ENCODE data around the gene TMEM101. TPM values are rescaled to one million over a fixed set of nuclear protein-coding genes. Genes with fewer than 3 reads are reported as not detected.

Gene TMEM101
- total and polyA plus RNA-seq, 2 of the 8 experiments (the other 6 are each of a cell fraction or from before 2014, with no cell fraction given), result 16.1 to 44.7 TPM

Small RNA genes lying within 50 kb of the gene (small RNA-seq; reads per million reads assigned to genes)
- gene RF00012 (ENCODE audit: insufficient read depth), result not detected

Other genes with a start within 250 kb of the TMEM101 start
- gene DUSP3, start 236.0 kb downstream of the TMEM101 start, total RNA-seq (2021; fragmentation: NEBNext Ultra II Directional; extraction: Animal tissue kit (Norgen Biotek cat#: 25700)), result 21.2 and 21.4 TPM in 2 replicates
- 15.1 and 19.9 TPM in 2 replicates for gene DUSP3, start 236.0 kb downstream of the TMEM101 start, polyA plus RNA-seq (2011; rRNA removed)
- 0.07 TPM in 1 of 2 replicates, not detected in the other for gene CFAP97D1, start 234.5 kb downstream of the TMEM101 start, total RNA-seq (2021; fragmentation: NEBNext Ultra II Directional; extraction: Animal tissue kit (Norgen Biotek cat#: 25700))
- 0.02 and 0.03 TPM in 2 replicates for gene CFAP97D1, start 234.5 kb downstream of the TMEM101 start, polyA plus RNA-seq (2011; rRNA removed)
- gene MPP3, start 181.8 kb downstream of the TMEM101 start, total RNA-seq (2021; fragmentation: NEBNext Ultra II Directional; extraction: Animal tissue kit (Norgen Biotek cat#: 25700)), result 5.5 and 6.1 TPM in 2 replicates
- 3.1 and 3.8 TPM in 2 replicates for gene MPP3, start 181.8 kb downstream of the TMEM101 start, polyA plus RNA-seq (2011; rRNA removed)
- gene CD300LG, start 167.8 kb downstream of the TMEM101 start, total RNA-seq (2021; fragmentation: NEBNext Ultra II Directional; extraction: Animal tissue kit (Norgen Biotek cat#: 25700)), result not detected in 2 replicates
- 0.06 and 0.14 TPM in 2 replicates for gene CD300LG, start 167.8 kb downstream of the TMEM101 start, polyA plus RNA-seq (2011; rRNA removed)
- gene MPP2, start 107.4 kb downstream of the TMEM101 start, total RNA-seq (2021; fragmentation: NEBNext Ultra II Directional; extraction: Animal tissue kit (Norgen Biotek cat#: 25700)), result 30.9 and 31.6 TPM in 2 replicates
- 33.5 and 34.1 TPM in 2 replicates for gene MPP2, start 107.4 kb downstream of the TMEM101 start, polyA plus RNA-seq (2011; rRNA removed)
- not detected in 2 replicates for gene PPY, start 72.5 kb downstream of the TMEM101 start, total RNA-seq (2021; fragmentation: NEBNext Ultra II Directional; extraction: Animal tissue kit (Norgen Biotek cat#: 25700))
- 0.26 TPM in 1 of 2 replicates, not detected in the other for gene PPY, start 72.5 kb downstream of the TMEM101 start, polyA plus RNA-seq (2011; rRNA removed)
- 0.42 and 0.93 TPM in 2 replicates for gene PYY, start 61.0 kb downstream of the TMEM101 start, total RNA-seq (2021; fragmentation: NEBNext Ultra II Directional; extraction: Animal tissue kit (Norgen Biotek cat#: 25700))
- 2.7 and 3.4 TPM in 2 replicates for gene PYY, start 61.0 kb downstream of the TMEM101 start, polyA plus RNA-seq (2011; rRNA removed)
- 5.1 TPM in 2 replicates for gene NAGS, start 10.3 kb downstream of the TMEM101 start, total RNA-seq (2021; fragmentation: NEBNext Ultra II Directional; extraction: Animal tissue kit (Norgen Biotek cat#: 25700))
- 4.0 and 4.4 TPM in 2 replicates for gene NAGS, start 10.3 kb downstream of the TMEM101 start, polyA plus RNA-seq (2011; rRNA removed)
- gene LSM12, start 51.7 kb upstream of the TMEM101 start, total RNA-seq (2021; fragmentation: NEBNext Ultra II Directional; extraction: Animal tissue kit (Norgen Biotek cat#: 25700)), result 118 and 142 TPM in 2 replicates
- gene LSM12, start 51.7 kb upstream of the TMEM101 start, polyA plus RNA-seq (2011; rRNA removed), result 51.6 and 69.8 TPM in 2 replicates
- 104 and 114 TPM in 2 replicates for gene G6PC3, start 55.8 kb upstream of the TMEM101 start, total RNA-seq (2021; fragmentation: NEBNext Ultra II Directional; extraction: Animal tissue kit (Norgen Biotek cat#: 25700))
- 343 and 436 TPM in 2 replicates for gene G6PC3, start 55.8 kb upstream of the TMEM101 start, polyA plus RNA-seq (2011; rRNA removed)
- gene HDAC5, start 108.7 kb upstream of the TMEM101 start, total RNA-seq (2021; fragmentation: NEBNext Ultra II Directional; extraction: Animal tissue kit (Norgen Biotek cat#: 25700)), result 48.5 and 54.0 TPM in 2 replicates
- 54.4 and 79.2 TPM in 2 replicates for gene HDAC5, start 108.7 kb upstream of the TMEM101 start, polyA plus RNA-seq (2011; rRNA removed)
- 18.8 and 19.4 TPM in 2 replicates for gene HROB, start 127.0 kb upstream of the TMEM101 start, total RNA-seq (2021; fragmentation: NEBNext Ultra II Directional; extraction: Animal tissue kit (Norgen Biotek cat#: 25700))
- gene HROB, start 127.0 kb upstream of the TMEM101 start, polyA plus RNA-seq (2011; rRNA removed), result 21.6 and 24.1 TPM in 2 replicates
- 0.19 TPM in 1 of 2 replicates, not detected in the other for gene ASB16, start 155.7 kb upstream of the TMEM101 start, total RNA-seq (2021; fragmentation: NEBNext Ultra II Directional; extraction: Animal tissue kit (Norgen Biotek cat#: 25700))
- gene ASB16, start 155.7 kb upstream of the TMEM101 start, polyA plus RNA-seq (2011; rRNA removed), result 0.05 and 0.09 TPM in 2 replicates
- gene TMUB2, start 172.0 kb upstream of the TMEM101 start, total RNA-seq (2021; fragmentation: NEBNext Ultra II Directional; extraction: Animal tissue kit (Norgen Biotek cat#: 25700)), result 15.7 and 18.5 TPM in 2 replicates
- gene TMUB2, start 172.0 kb upstream of the TMEM101 start, polyA plus RNA-seq (2011; rRNA removed), result 30.5 and 34.7 TPM in 2 replicates
- gene ATXN7L3, start 184.9 kb upstream of the TMEM101 start, total RNA-seq (2021; fragmentation: NEBNext Ultra II Directional; extraction: Animal tissue kit (Norgen Biotek cat#: 25700)), result 103 and 106 TPM in 2 replicates
- gene ATXN7L3, start 184.9 kb upstream of the TMEM101 start, polyA plus RNA-seq (2011; rRNA removed), result 53.7 and 72.5 TPM in 2 replicates
- 102 and 106 TPM in 2 replicates for gene UBTF, start 204.7 kb upstream of the TMEM101 start, total RNA-seq (2021; fragmentation: NEBNext Ultra II Directional; extraction: Animal tissue kit (Norgen Biotek cat#: 25700))
- 14.7 and 18.0 TPM in 2 replicates for gene UBTF, start 204.7 kb upstream of the TMEM101 start, polyA plus RNA-seq (2011; rRNA removed)

All from H1 (cell line).